ENCODE results near the gene ZNF705A. TPM values are rescaled to one million over a fixed set of nuclear protein-coding genes. Genes with fewer than 3 reads are reported as not detected.

ZNF705A gene
- not detected in 2 replicates for total RNA-seq

GRCh38 chr12:8156845-8157244 lies at the start of gene ZNF705A:
TSS of gene ZNF705A (plus strand) at chr12:8157015. CDS start at chr12:8172626, 15,611 bp downstream.

GRCh38 chr12:8123124-8123912 lies 33.5 kb upstream of the ZNF705A start, which contains the start of gene CLEC4A:
TSS of gene CLEC4A (plus strand) at chr12:8123617. CDS start at chr12:8123879, 262 bp downstream.

DNA sequence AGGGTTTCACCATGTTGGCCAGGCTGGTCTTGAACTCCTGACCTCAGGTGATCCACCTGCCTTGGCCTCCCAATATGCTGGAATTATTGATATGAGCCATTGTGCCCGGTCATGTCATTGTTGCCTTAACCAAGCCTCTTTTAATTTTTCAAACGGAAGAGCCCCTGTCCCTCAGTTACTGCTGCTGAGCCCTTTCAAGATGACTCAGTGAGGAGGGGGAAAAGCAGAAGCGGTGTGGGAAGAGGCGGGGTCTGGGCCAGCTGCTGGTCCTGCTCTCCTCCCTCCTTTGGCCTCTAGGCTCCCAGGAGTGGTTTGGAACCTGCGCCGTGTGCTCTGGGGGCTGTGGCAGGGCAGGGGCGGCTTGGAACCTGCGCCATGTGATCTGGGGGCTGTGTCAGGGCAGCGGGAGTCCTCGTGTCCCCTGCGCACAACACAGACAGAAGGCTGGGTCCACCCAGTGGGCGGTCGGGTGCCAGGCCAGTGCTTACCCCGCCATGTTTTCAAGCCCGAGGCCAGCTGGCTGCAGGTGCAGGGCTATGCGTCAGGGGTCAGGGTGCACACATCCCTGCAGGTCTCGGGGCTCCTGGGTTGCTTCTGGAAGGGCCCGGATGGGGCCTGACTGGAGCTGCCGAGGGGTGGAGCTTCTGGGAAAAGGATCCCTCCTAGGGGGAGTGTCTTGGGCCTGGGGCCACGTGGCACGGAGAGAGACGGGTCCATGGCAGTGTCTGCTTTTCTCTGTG lies 70.3 kb downstream of the ZNF705A start, which contains the start of gene FAM90A1:
Gene FAM90A1, minus strand, starts transcription at position 627 of the 740 bp plus-strand sequence. CDS start 2,786 bp downstream, outside the sequence.

Other genes starting within 250 kb of the ZNF705A start
- gene SLC2A3, start 220.8 kb upstream of the ZNF705A start, total RNA-seq: 67.9 and 123 TPM in 2 replicates
- 8.1 and 8.4 TPM in 2 replicates for gene FOXJ2, start 124.3 kb upstream of the ZNF705A start, total RNA-seq
- gene C3AR1, start 90.7 kb upstream of the ZNF705A start, total RNA-seq: not detected in 2 replicates
- 32.2 and 33.4 TPM in 2 replicates for gene NECAP1, start 74.7 kb upstream of the ZNF705A start, total RNA-seq
- not detected in 2 replicates for gene CLEC4A, start 33.4 kb upstream of the ZNF705A start, total RNA-seq
- gene FAM90A1, start 70.6 kb downstream of the ZNF705A start, total RNA-seq: not detected in 2 replicates